ENCODE measurements around the gene RFX7. TPM values are rescaled to one million over a fixed set of nuclear protein-coding genes. Genes with fewer than 3 reads are reported as not detected.

Gene RFX7
- total and polyA plus RNA-seq, 2 of the 8 experiments (the other 6 are each of a cell fraction or from before 2014, with no cell fraction given), result 10.4 to 40.9 TPM

DNA sequence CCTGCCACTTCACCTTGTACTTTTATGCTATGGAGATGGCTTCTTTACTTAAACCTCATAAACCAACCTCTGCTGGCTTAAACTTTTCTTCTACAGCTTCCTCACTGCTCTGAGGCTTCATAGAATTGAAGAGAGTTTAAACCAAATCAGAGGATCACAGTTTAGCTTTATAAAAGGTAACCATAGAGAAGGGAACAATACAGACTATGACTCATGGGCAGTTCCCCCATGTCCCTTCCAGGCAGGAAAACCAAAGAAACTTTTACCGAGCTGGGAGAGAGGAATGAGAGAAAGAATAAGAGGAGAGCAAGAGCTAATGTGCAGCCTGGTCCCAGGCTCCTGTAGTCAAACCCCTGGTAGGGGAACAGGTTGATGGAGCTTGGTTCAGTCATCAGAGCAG is 196.3 kb downstream of the RFX7 start:
- 86% methylated on average over 1 of the region's 1 CpG; no CpG with 5 or more reads in 1 of the 2 experiments for WGBS, 2 experiments (ENCODE audit: extremely low coverage in 1 of 2, insufficient coverage in 1 of 2, insufficient read length in 1 of 2, insufficient replicate concordance in 2 of 2, low coverage in 1 of 2, low lambda C conversion rate in 2 of 2, missing lambda C conversion rate in 1 of 2)
- no peak overlapping the region for H2BK5ac ChIP-seq (ENCODE audit: low read depth, low read length)
- H2BK120ac ChIP-seq (replicated peaks; ENCODE audit: low read depth, low read length), result no peak overlapping the region
- H2BK12ac ChIP-seq (ENCODE audit: low read depth, low read length), result no peak overlapping the region
- no peak overlapping the region for H3K4me3 ChIP-seq (ENCODE audit: extremely low read depth in 1 of 4, insufficient read depth in 2 of 4, low read depth in 3 of 4, low read length in 4 of 4)
- H3K9ac ChIP-seq (replicated peaks in 1 of 4; ENCODE audit: extremely low read depth in 1 of 4, low read depth in 3 of 4, low read length in 3 of 4), result no peak overlapping the region
- no peak overlapping the region for H3K18ac ChIP-seq (ENCODE audit: extremely low read depth, low read length)
- DNase-seq (ENCODE audit: low read depth in 1 of 2, low spot score in 2 of 2) (no peak), FAIRE-seq (no peak)
- no peaks in the 10 kb centered on the region for H3K23me2 ChIP-seq (ENCODE audit: low read depth, low read length)
- H3K14ac ChIP-seq (ENCODE audit: insufficient read length), result no peak overlapping the region
- H3K27me3 ChIP-seq (replicated peaks in 1 of 4; ENCODE audit: control insufficient read depth in 3 of 4, extremely low read depth in 1 of 4, insufficient read depth in 3 of 4, low read length in 3 of 4), result no peaks in the 10 kb centered on the region
- H4K8ac ChIP-seq (ENCODE audit: extremely low read depth, insufficient read depth, low read length), result no peak overlapping the region
- no peak overlapping the region for H2BK15ac ChIP-seq (ENCODE audit: low read length)
- no peak overlapping the region for H2AK5ac ChIP-seq (ENCODE audit: low read depth, low read length)
- no peak overlapping the region for H2BK20ac ChIP-seq (ENCODE audit: low read length)
- no peak overlapping the region for H4K91ac ChIP-seq (replicated peaks; ENCODE audit: insufficient read length, low read length)
- H3K79me2 ChIP-seq (ENCODE audit: control insufficient read depth in 1 of 2, insufficient read depth in 2 of 2, low read length in 2 of 2), result no peaks in the 10 kb centered on the region
- ChIA-PET CTCF (ENCODE audit: partially characterized antibody) (interaction anchor here (0.6 to 2.5 kb wide), 5 partner anchors 12 to 195 kb away, joined by 4 to 6 read pairs (median 4); partner anchors contain the start of gene NEDD4), POLR2A (ENCODE audit: partially characterized antibody) (no interaction called here)
- H3K9me3 ChIP-seq (ENCODE audit: insufficient read depth in 2 of 2, low read depth in 1 of 2, low read length in 1 of 2), result no peaks in the 10 kb centered on the region
- H3K4me2 ChIP-seq (ENCODE audit: insufficient read depth in 1 of 2, low read depth in 2 of 2, low read length in 2 of 2), result no peak overlapping the region
- H3K4ac ChIP-seq (replicated peaks; ENCODE audit: insufficient read length, low read depth, low read length), result no peak overlapping the region
- H3K36me3 ChIP-seq (ENCODE audit: control insufficient read depth in 2 of 4, insufficient read depth in 4 of 4, low read length in 3 of 4), result no peaks in the 10 kb centered on the region
- H4K5ac ChIP-seq (ENCODE audit: insufficient read length, low read depth, low read length), result no peak overlapping the region
- H3K4me1 ChIP-seq (replicated peaks in 1 of 4; ENCODE audit: control insufficient read depth in 3 of 4, insufficient read depth in 4 of 4, low read length in 3 of 4), result peaks cover 0 to 5% (median 0%) of the 10 kb centered on the region in 4 experiments; a peak in 2 of 7 replicates
- no peak overlapping the region for H3K23ac ChIP-seq (ENCODE audit: insufficient read length)
- no peak overlapping the region for H3K56ac ChIP-seq (replicated peaks; ENCODE audit: insufficient read length, low read depth, low read length)
- TF ChIP-seq HDAC6 (IDR thresholded peaks at IDR 0.05; ENCODE audit: low read depth, low read length), result no peak
- no peak for TF ChIP-seq SRF (IDR thresholded peaks at IDR 0.05; ENCODE audit: low read depth, low read length)
- no peak for TF ChIP-seq NANOG (IDR thresholded peaks at IDR 0.05; ENCODE audit: insufficient read depth, low read depth, low read length, poor library complexity, severe bottlenecking)
- no peak for TF ChIP-seq RNF2 (IDR thresholded peaks at IDR 0.05; ENCODE audit: borderline replicate concordance, low read depth, low read length, missing control alignments, poor library complexity, severe bottlenecking)
- TF ChIP-seq RBBP5 (IDR thresholded peaks at IDR 0.05; ENCODE audit: borderline replicate concordance, low read depth, low read length), result no peak
- TF ChIP-seq BRCA1 (IDR thresholded peaks at IDR 0.05; ENCODE audit: low read depth, low read length), result no peak
- TF ChIP-seq EP300 (IDR thresholded peaks at IDR 0.05; ENCODE audit: borderline replicate concordance in 1 of 2, low read depth in 2 of 2, low read length in 2 of 2), result no peak
- no peak overlapping the region for H3K27ac ChIP-seq (ENCODE audit: low read depth, low read length)
- H4K20me1 ChIP-seq (replicated peaks in 1 of 2; ENCODE audit: control insufficient read depth in 1 of 2, insufficient read depth in 2 of 2, low read length in 2 of 2), result no peaks in the 10 kb centered on the region
- H3K79me1 ChIP-seq (ENCODE audit: low read depth, low read length), result no peaks in the 10 kb centered on the region
- H2AFZ ChIP-seq (ENCODE audit: low read length), result no peak overlapping the region

Data from H1 (cell line).